HepG2 (cell line): ENCODE results near the gene PGAP3. TPM values are rescaled to one million over a fixed set of nuclear protein-coding genes. Genes with fewer than 3 reads are reported as not detected.
A peak's percentile ranks its signal among the peaks of the same experiment; 100 is the strongest.

Experiments
- ATAC-seq: fragments of 200-7000 bp; cut with Tn5 transposase; 3 replicates; pipeline ENCODE4 v1.9.1; 2020; ENCODE audit warnings: mild to moderate bottlenecking, moderate library complexity
- BruUV-seq: library from RNA; stranded (reverse); fragments of 400-500 nt; replicated peaks from 2 replicates; lab custom pipeline; 2021; lab: Mats Ljungman, UMichigan
- CTCF ChIA-PET: fragments of 300-600 bp; formaldehyde crosslinking; extraction: SDS; loops from one replicate; lab custom pipeline; 2021; ENCODE audit warnings: low total read pairs, inconsistent platforms, low intra/inter-chr PET ratio; lab: Yijun Ruan, JAX
- POLR2A ChIA-PET: fragments of 350-600 bp; sonication (Branson Sonifier 250); formaldehyde crosslinking; loops from one replicate; lab custom pipeline; 2020; ENCODE audit warnings: antibody characterized with exemption, inconsistent platforms; lab: Yijun Ruan, JAX
- DNase-seq: peaks from one replicate; pipeline ENCODE4 v3.0.0-alpha.2; 2015; ENCODE audit warnings: low spot score
- FAIRE-seq: peaks from 3 replicates; lab custom pipeline; 2011; peaks lifted over from hg19 to GRCh38; lab: Jason Lieb, UNC
- H2AFZ ChIP-seq: one replicate; pipeline ENCODE4 v1.6.1; 2011; ENCODE audit warnings: low read length, inconsistent platforms
- H3K27ac ChIP-seq: fragments of 300-600 bp; 3 replicates; pipeline ENCODE4 v1.8.0; 2011; ENCODE audit warnings: mixed run types, mild to moderate bottlenecking, mixed read lengths, low read length, inconsistent platforms; ENCODE audit not compliant: insufficient read depth; ENCODE audit errors: extremely low read length
- H3K27me3 ChIP-seq, 2 experiments: fragments of 200-600 bp in 1 of 2; 2 replicates in 1 of 2; 3 replicates in 1 of 2; pipeline versions ENCODE4 v1.6.0 to v1.8.0; 2011; ENCODE audit warnings: low read length in 2 of 2, mild to moderate bottlenecking in 2 of 2, moderate library complexity in 2 of 2, inconsistent platforms in 1 of 2; ENCODE audit not compliant: insufficient read depth in 2 of 2, control insufficient read depth in 1 of 2
- H3K36me3 ChIP-seq, 2 experiments: fragments of 200-600 bp in 1 of 2; replicated peaks in 1 of 2; 2 replicates in 1 of 2; 3 replicates in 1 of 2; pipeline versions ENCODE4 v1.5.1 to v1.8.0; 2011; ENCODE audit warnings: low read length in 2 of 2, inconsistent platforms in 1 of 2; ENCODE audit not compliant: insufficient read depth in 2 of 2, control insufficient read depth in 1 of 2
- H3K4me1 ChIP-seq: 2 replicates; pipeline ENCODE4 v1.5.1; 2012; ENCODE audit warnings: low read length, inconsistent platforms; ENCODE audit not compliant: insufficient read depth
- H3K4me2 ChIP-seq: 2 replicates; pipeline ENCODE4 v1.6.0; 2011; ENCODE audit warnings: low read depth, low read length, inconsistent platforms
- H3K4me3 ChIP-seq, 3 experiments: fragments of 200-600 bp in 1 of 3; sonication (generic), shearing (Covaris generic) in 1 of 3; replicated peaks in 1 of 3; 2 replicates each; pipeline ENCODE4 v1.5.1; 2011 to 2016; ENCODE audit warnings: low read length in 3 of 3, inconsistent platforms in 2 of 3, low read depth in 2 of 3, mild to moderate bottlenecking in 2 of 3, control low read depth in 1 of 3, mixed read lengths in 1 of 3; ENCODE audit not compliant: insufficient read depth in 1 of 3
- H3K79me2 ChIP-seq: one replicate; pipeline ENCODE4 v1.6.1; 2011; ENCODE audit warnings: low read length, inconsistent platforms; ENCODE audit not compliant: insufficient read depth
- H3K9ac ChIP-seq: 2 replicates; pipeline ENCODE4 v1.6.0; 2011; ENCODE audit warnings: mild to moderate bottlenecking, low read depth, low read length, inconsistent platforms; ENCODE audit not compliant: insufficient read depth
- H3K9me3 ChIP-seq: 2 replicates; pipeline ENCODE4 v1.5.1; 2012; ENCODE audit warnings: mild to moderate bottlenecking, low read length
- H4K20me1 ChIP-seq: 2 replicates; pipeline ENCODE4 v1.6.0; 2011; ENCODE audit warnings: inconsistent platforms, mild to moderate bottlenecking, low read length, moderate library complexity; ENCODE audit not compliant: insufficient read depth
- HNRNPUL1 ChIP-seq: fragments of 200-400 bp; formaldehyde crosslinking; IDR thresholded peaks from 2 replicates; pipeline ENCODE4 v1.6.1; 2017; ENCODE audit warnings: low read depth, mild to moderate bottlenecking, low read length, moderate library complexity
- RELA ChIP-seq: sonication (generic); formaldehyde crosslinking; IDR thresholded peaks from 2 replicates; pipeline ENCODE4 v1.4.0; 2020; ENCODE audit warnings: missing genetic modification reagents
- RFX5 ChIP-seq: IDR thresholded peaks from 2 replicates; pipeline ENCODE4 v1.6.1; 2011; ENCODE audit warnings: low read depth, low read length, improper control_type of control experiment
- SP5 ChIP-seq: IDR thresholded peaks from 2 replicates; pipeline ENCODE4 v1.6.1; 2016; ENCODE audit warnings: low read depth, borderline replicate concordance
- WGBS: methylation state at CpG from one replicate; pipeline ENCODE4 v1.1.6; 2017; ENCODE audit warnings: low lambda C conversion rate; 5-methylcytosine and 5-hydroxymethylcytosine counted together
- in situ Hi-C: cut with HindIII; loops from 2 replicates; pipeline ENCODE4 v1.10.0; 2017; ENCODE audit warnings: low pct_unique_long_range_greater_than_20kb; ENCODE audit not compliant: extremely low pct_ligation_motif_present
- intact Hi-C: fragments of 100-400 bp; cut with micrococcal nuclease; formaldehyde crosslinking; loops from one replicate; pipeline ENCODE4 v1.10.0; 2022; ENCODE audit not compliant: unreplicated experiment
- polyA plus RNA-seq, 8 experiments: library from polyadenylated mRNA; depleted of rRNA in 3 of 8; stranded (reverse) in 7 of 8; unstranded in 1 of 8; fragments of >200 nt; fragmentation: Illumina TruSeq in 4 of 8; extraction: Trizol in 4 of 8; gene quantifications; 2 replicates each; pipeline versions ENCODE4 v1.2.1 to v1.2.3, GENCODE V29; 2011 to 2016; ENCODE audit warnings: low read depth in 4 of 8, missing spikeins in 1 of 8, mixed read lengths in 1 of 8; ENCODE audit not compliant: insufficient read depth in 1 of 8
- total RNA-seq, 5 experiments: library from RNA; depleted of rRNA; stranded (reverse); fragments of >200 nt; fragmentation: Illumina TruSeq; extraction: Trizol; gene quantifications; 2 replicates each; pipeline ENCODE4 v1.2.3, GENCODE V29; 2016; ENCODE audit warnings: low read depth in 1 of 5
- TF ChIP-seq, protein P1 (sequence below): sonication (generic); formaldehyde crosslinking; IDR thresholded peaks from 2 replicates; pipeline ENCODE4 v1.5.1; 2020; ENCODE audit warnings: mild to moderate bottlenecking, missing genetic modification reagents, moderate library complexity
- TF ChIP-seq, protein P2 (sequence below): sonication (generic); formaldehyde crosslinking; IDR thresholded peaks from 2 replicates; pipeline ENCODE4 v1.5.1; 2020; ENCODE audit warnings: missing genetic modification reagents, mild to moderate bottlenecking, borderline replicate concordance
- TF ChIP-seq, protein P3 (sequence below): sonication (generic); formaldehyde crosslinking; IDR thresholded peaks from 2 replicates; pipeline ENCODE4 v1.4.0; 2020; ENCODE audit warnings: missing genetic modification reagents
- TF ChIP-seq, protein P4 (sequence below): sonication (generic); formaldehyde crosslinking; IDR thresholded peaks from 2 replicates; pipeline ENCODE4 v1.4.0; 2020; ENCODE audit warnings: missing genetic modification reagents
- TF ChIP-seq, protein P5 (sequence below): sonication (generic); formaldehyde crosslinking; IDR thresholded peaks from 2 replicates; pipeline ENCODE4 v1.8.1; 2022; ENCODE audit warnings: low read depth, mild to moderate bottlenecking, missing genetic modification reagents
- TF ChIP-seq, protein P6 (sequence below): sonication (generic); formaldehyde crosslinking; IDR thresholded peaks from 2 replicates; pipeline ENCODE4 v1.5.0; 2020; ENCODE audit warnings: missing genetic modification reagents, mild to moderate bottlenecking, borderline replicate concordance

Gene PGAP3
- total and polyA plus RNA-seq, 2 of the 13 experiments (the other 11 are each of a cell fraction or from before 2014, with no cell fraction given): 11.9 to 14.6 TPM

DNA sequence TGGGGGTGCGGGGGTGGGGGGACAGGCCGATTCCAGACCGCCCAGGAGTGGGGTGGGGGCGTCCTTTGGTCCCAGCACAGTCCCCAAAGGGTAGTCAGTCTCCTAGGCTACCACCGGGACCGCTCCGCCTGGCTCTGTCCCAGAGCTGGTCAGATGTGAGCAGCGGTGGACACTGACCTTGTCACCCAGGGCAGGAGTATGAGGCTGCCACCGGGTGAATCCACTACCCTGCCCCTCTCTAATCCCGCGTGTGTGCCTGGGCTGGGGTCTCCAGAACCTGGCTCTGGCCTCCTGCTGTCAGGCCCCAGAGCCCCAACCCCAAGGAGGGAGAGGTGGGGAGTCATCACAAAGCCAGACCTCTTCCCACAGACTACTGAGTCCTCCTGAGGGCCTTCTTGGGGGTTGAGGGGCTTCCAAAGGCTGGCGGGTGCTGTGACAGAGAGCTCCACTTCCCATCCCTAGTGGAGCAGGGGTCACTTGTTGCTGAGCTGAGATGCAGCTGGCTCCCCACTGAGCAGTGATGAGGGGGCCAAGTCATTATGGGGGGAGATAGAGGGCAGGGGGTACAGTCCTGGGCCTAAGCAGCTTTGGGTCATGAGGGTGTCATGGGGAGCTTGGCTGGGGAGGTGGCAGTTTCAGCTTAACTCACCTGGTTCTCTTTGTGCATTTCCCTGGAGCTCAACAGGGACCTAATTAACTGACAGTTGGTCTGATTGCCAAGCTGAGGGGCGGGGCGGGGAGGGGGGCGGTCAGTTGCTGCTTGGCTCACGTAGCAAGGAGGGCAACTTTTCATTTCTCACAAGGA, 59.9 kb downstream of the PGAP3 start:
- Histone ChIP-seq H2AFZ (no peak overlapping the region), H3K27ac (no peak overlapping the region), H3K36me3 (no peaks in the 10 kb centered on the region), H3K27me3 (peaks cover 20 to 79% of the 10 kb centered on the region in 2 experiments; a peak in 4 of 5 replicates), H3K4me1 (peaks cover 79% of the 10 kb centered on the region), H3K4me2 (peak overlapping the region; percentile 54; the same call in 1 of the 2 replicates), H3K9ac (no peak overlapping the region), H3K79me2 (no peaks in the 10 kb centered on the region), H3K4me3 (peak overlapping the region in 1 of 3 experiments; percentile 63; a peak in 1 of 6 replicates), H4K20me1 (no peaks in the 10 kb centered on the region), H3K9me3 (no peaks in the 10 kb centered on the region)
- WGBS: 0% methylated on average over 1 of the region's 16 CpGs
- POLR2A ChIA-PET: interaction anchor here (1.1 to 3.3 kb wide), 4 partner anchors 9 to 112 kb away, joined by 4 to 11 read pairs (median 8); partner anchors contain the start of genes MIEN1 and STARD3
- no TSS peak for BruUV-seq
- DNase-seq (no peak), FAIRE-seq (no peak), ATAC-seq (peak; percentile 66)
- in situ Hi-C loops (no loop called here), intact Hi-C loops (no loop called here)
- CTCF ChIA-PET: no interaction called here
- TF ChIP-seq, protein P1, sequence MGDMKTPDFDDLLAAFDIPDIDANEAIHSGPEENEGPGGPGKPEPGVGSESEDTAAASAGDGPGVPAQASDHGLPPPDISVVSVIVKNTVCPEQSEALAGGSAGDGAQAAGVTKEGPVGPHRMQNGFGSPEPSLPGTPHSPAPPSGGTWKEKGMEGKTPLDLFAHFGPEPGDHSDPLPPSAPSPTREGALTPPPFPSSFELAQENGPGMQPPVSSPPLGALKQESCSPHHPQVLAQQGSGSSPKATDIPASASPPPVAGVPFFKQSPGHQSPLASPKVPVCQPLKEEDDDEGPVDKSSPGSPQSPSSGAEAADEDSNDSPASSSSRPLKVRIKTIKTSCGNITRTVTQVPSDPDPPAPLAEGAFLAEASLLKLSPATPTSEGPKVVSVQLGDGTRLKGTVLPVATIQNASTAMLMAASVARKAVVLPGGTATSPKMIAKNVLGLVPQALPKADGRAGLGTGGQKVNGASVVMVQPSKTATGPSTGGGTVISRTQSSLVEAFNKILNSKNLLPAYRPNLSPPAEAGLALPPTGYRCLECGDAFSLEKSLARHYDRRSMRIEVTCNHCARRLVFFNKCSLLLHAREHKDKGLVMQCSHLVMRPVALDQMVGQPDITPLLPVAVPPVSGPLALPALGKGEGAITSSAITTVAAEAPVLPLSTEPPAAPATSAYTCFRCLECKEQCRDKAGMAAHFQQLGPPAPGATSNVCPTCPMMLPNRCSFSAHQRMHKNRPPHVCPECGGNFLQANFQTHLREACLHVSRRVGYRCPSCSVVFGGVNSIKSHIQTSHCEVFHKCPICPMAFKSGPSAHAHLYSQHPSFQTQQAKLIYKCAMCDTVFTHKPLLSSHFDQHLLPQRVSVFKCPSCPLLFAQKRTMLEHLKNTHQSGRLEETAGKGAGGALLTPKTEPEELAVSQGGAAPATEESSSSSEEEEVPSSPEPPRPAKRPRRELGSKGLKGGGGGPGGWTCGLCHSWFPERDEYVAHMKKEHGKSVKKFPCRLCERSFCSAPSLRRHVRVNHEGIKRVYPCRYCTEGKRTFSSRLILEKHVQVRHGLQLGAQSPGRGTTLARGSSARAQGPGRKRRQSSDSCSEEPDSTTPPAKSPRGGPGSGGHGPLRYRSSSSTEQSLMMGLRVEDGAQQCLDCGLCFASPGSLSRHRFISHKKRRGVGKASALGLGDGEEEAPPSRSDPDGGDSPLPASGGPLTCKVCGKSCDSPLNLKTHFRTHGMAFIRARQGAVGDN (CRISPR knock-in tag): 0 out of 2 replicates have a peak, but pooled peaks have one; percentile 2
- no peak for TF ChIP-seq SP5 (CRISPR knock-in tag)
- TF ChIP-seq HNRNPUL1: no peak
- TF ChIP-seq, protein P2, sequence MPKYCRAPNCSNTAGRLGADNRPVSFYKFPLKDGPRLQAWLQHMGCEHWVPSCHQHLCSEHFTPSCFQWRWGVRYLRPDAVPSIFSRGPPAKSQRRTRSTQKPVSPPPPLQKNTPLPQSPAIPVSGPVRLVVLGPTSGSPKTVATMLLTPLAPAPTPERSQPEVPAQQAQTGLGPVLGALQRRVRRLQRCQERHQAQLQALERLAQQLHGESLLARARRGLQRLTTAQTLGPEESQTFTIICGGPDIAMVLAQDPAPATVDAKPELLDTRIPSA (CRISPR knock-in tag): no peak
- TF ChIP-seq, protein P3, sequence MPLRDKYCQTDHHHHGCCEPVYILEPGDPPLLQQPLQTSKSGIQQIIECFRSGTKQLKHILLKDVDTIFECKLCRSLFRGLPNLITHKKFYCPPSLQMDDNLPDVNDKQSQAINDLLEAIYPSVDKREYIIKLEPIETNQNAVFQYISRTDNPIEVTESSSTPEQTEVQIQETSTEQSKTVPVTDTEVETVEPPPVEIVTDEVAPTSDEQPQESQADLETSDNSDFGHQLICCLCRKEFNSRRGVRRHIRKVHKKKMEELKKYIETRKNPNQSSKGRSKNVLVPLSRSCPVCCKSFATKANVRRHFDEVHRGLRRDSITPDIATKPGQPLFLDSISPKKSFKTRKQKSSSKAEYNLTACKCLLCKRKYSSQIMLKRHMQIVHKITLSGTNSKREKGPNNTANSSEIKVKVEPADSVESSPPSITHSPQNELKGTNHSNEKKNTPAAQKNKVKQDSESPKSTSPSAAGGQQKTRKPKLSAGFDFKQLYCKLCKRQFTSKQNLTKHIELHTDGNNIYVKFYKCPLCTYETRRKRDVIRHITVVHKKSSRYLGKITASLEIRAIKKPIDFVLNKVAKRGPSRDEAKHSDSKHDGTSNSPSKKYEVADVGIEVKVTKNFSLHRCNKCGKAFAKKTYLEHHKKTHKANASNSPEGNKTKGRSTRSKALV (CRISPR knock-in tag): no peak
- TF ChIP-seq, protein P4, sequence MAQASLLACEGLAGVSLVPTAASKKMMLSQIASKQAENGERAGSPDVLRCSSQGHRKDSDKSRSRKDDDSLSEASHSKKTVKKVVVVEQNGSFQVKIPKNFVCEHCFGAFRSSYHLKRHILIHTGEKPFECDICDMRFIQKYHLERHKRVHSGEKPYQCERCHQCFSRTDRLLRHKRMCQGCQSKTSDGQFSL (CRISPR knock-in tag): no peak
- TF ChIP-seq, protein P5, sequence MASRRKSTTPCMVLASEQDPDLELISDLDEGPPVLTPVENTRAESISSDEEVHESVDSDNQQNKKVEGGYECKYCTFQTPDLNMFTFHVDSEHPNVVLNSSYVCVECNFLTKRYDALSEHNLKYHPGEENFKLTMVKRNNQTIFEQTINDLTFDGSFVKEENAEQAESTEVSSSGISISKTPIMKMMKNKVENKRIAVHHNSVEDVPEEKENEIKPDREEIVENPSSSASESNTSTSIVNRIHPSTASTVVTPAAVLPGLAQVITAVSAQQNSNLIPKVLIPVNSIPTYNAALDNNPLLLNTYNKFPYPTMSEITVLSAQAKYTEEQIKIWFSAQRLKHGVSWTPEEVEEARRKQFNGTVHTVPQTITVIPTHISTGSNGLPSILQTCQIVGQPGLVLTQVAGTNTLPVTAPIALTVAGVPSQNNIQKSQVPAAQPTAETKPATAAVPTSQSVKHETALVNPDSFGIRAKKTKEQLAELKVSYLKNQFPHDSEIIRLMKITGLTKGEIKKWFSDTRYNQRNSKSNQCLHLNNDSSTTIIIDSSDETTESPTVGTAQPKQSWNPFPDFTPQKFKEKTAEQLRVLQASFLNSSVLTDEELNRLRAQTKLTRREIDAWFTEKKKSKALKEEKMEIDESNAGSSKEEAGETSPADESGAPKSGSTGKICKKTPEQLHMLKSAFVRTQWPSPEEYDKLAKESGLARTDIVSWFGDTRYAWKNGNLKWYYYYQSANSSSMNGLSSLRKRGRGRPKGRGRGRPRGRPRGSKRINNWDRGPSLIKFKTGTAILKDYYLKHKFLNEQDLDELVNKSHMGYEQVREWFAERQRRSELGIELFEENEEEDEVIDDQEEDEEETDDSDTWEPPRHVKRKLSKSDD (CRISPR knock-in tag): no peak
- TF ChIP-seq RELA (CRISPR knock-in tag): no peak
- TF ChIP-seq RFX5: 0 out of 2 replicates have a peak, but pooled peaks have one; percentile 20
- TF ChIP-seq, protein P6, sequence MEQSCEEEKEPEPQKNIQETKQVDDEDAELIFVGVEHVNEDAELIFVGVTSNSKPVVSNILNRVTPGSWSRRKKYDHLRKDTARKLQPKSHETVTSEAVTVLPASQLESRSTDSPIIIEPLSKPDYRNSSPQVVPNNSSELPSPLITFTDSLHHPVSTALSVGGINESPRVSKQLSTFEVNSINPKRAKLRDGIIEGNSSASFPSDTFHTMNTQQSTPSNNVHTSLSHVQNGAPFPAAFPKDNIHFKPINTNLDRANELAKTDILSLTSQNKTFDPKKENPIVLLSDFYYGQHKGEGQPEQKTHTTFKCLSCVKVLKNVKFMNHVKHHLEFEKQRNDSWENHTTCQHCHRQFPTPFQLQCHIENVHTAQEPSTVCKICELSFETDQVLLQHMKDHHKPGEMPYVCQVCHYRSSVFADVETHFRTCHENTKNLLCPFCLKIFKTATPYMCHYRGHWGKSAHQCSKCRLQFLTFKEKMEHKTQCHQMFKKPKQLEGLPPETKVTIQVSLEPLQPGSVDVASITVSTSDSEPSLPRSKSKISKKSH: no peak
